GM23338 (cell line): ENCODE results near the gene SLC48A1.

Experiments
- CREB1 ChIP-seq: fragments of 250-450 bp; sonication (Bioruptor Pico); IDR thresholded peaks from 2 replicates; pipeline ENCODE4 v1.5.0; 2020; ENCODE audit warnings: low read depth, mild to moderate bottlenecking, moderate library complexity
- EZH2 ChIP-seq: fragments of 200-600 bp; sonication (generic); IDR thresholded peaks from one replicate; pipeline ENCODE4 v1.8.0; 2017; ENCODE audit warnings: antibody characterized with exemption, mild to moderate bottlenecking, low read depth; ENCODE audit not compliant: unreplicated experiment
- POLR2AphosphoS5 ChIP-seq: IDR thresholded peaks from 2 replicates; pipeline ENCODE4 v1.6.1; 2016; ENCODE audit warnings: antibody characterized with exemption, low read depth
- ZNF331 ChIP-seq: fragments of 250-450 bp; sonication (Bioruptor Pico); IDR thresholded peaks from 2 replicates; pipeline ENCODE4 v1.5.0; 2020; ENCODE audit warnings: low read depth, mild to moderate bottlenecking, moderate library complexity
- TF ChIP-seq, protein P1 (sequence below): IDR thresholded peaks from 2 replicates; pipeline ENCODE4 v1.6.1; 2016; ENCODE audit warnings: antibody characterized with exemption
- TF ChIP-seq, protein P2 (sequence below), 2 experiments: fragments of 200-600 bp in 1 of 2; sonication (generic) in 1 of 2; conservative IDR thresholded peaks; 2 replicates each; pipeline versions ENCODE4 v1.5.1 to v1.6.1; 2016 to 2017; ENCODE audit warnings: antibody characterized with exemption in 2 of 2, low read depth in 2 of 2, mild to moderate bottlenecking in 2 of 2, moderate library complexity in 1 of 2

DNA sequence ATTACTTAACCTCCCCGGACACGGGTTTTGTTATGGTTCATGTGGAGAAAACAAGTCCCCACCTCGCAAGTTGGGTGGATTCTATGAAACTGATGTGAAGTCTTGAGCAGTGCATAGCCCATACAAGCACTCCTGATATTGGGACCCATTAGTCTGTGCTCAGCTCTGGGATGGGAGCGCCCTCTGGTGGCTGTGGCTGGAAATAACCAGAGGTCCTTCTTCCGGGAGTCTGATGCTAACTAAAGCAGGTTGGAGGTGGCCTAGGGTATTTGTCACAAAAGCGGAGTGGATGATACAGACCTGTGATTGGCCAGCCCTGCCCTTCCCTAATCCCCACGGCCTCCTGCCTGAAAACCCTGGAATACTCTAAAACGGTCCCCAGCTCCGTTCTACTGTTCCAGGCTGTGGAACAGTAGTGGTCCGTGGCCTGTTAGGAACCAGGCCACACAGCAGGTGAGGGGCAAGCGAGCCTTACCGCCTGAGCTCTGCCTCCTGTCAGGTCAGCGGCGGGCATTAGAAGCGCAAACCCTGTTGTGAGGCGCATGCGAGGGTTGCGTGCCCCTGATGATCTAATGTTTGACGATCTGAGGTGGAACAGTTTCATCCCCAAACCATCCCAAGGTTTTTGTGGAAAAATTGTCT, 6.4 kb downstream of the SLC48A1 start:
- TF ChIP-seq, protein P1, sequence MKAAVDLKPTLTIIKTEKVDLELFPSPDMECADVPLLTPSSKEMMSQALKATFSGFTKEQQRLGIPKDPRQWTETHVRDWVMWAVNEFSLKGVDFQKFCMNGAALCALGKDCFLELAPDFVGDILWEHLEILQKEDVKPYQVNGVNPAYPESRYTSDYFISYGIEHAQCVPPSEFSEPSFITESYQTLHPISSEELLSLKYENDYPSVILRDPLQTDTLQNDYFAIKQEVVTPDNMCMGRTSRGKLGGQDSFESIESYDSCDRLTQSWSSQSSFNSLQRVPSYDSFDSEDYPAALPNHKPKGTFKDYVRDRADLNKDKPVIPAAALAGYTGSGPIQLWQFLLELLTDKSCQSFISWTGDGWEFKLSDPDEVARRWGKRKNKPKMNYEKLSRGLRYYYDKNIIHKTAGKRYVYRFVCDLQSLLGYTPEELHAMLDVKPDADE = no peak
- TF ChIP-seq, protein P2, sequence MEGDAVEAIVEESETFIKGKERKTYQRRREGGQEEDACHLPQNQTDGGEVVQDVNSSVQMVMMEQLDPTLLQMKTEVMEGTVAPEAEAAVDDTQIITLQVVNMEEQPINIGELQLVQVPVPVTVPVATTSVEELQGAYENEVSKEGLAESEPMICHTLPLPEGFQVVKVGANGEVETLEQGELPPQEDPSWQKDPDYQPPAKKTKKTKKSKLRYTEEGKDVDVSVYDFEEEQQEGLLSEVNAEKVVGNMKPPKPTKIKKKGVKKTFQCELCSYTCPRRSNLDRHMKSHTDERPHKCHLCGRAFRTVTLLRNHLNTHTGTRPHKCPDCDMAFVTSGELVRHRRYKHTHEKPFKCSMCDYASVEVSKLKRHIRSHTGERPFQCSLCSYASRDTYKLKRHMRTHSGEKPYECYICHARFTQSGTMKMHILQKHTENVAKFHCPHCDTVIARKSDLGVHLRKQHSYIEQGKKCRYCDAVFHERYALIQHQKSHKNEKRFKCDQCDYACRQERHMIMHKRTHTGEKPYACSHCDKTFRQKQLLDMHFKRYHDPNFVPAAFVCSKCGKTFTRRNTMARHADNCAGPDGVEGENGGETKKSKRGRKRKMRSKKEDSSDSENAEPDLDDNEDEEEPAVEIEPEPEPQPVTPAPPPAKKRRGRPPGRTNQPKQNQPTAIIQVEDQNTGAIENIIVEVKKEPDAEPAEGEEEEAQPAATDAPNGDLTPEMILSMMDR (conservative IDR thresholded peaks at IDR 0.05; ENCODE audit: low read depth in 2 of 2) = peak; percentile 97 to 98
- TF ChIP-seq POLR2AphosphoS5 (no peak), ZNF331 (CRISPR knock-in tag) (no peak), CREB1 (CRISPR knock-in tag) (no peak), EZH2 (no peak)
